K562 (cell line): Measurements from ENCODE around the gene TSGA10. TPM values are rescaled to one million over a fixed set of nuclear protein-coding genes. Genes with fewer than 3 reads are reported as not detected.

Experiments used
- CBFA2T2 ChIP-seq: fragments of 450-650 bp; conservative IDR thresholded peaks from 2 replicates; pipeline ENCODE4 v1.6.1; 2017; ENCODE audit warnings: mild to moderate bottlenecking
- CC2D1A ChIP-seq: fragments of 450-650 bp; IDR thresholded peaks from 2 replicates; pipeline ENCODE4 v1.6.1; 2017; ENCODE audit warnings: mild to moderate bottlenecking
- DPF2 ChIP-seq: fragments of 450-650 bp; IDR thresholded peaks from 2 replicates; pipeline ENCODE4 v1.6.1; 2016
- E2F3 ChIP-seq: fragments of 250-450 bp; sonication (Bioruptor Pico); IDR thresholded peaks from 2 replicates; pipeline ENCODE4 v1.4.0; 2020; ENCODE audit warnings: mild to moderate bottlenecking
- ERF ChIP-seq: fragments of 450-650 bp; formaldehyde crosslinking; IDR thresholded peaks from 2 replicates; pipeline ENCODE4 v1.4.0; 2020; ENCODE audit warnings: mild to moderate bottlenecking, mixed read lengths
- KLF16 ChIP-seq: IDR thresholded peaks from 2 replicates; pipeline ENCODE4 v1.6.1; 2016; ENCODE audit warnings: antibody characterized with exemption
- MED1 ChIP-seq: sonication (generic); formaldehyde crosslinking; IDR thresholded peaks from 2 replicates; pipeline ENCODE4 v1.8.1; 2023; ENCODE audit warnings: missing genetic modification reagents, borderline replicate concordance
- PHB ChIP-seq: fragments of 250-450 bp; sonication (Bioruptor Pico); IDR thresholded peaks from 2 replicates; pipeline ENCODE4 v1.5.0; 2021
- PHF20 ChIP-seq: fragments of 450-650 bp; IDR thresholded peaks from 2 replicates; pipeline ENCODE4 v1.6.1; 2018; ENCODE audit not compliant: partially characterized antibody
- SAFB2 ChIP-seq: fragments of 200-400 bp; formaldehyde crosslinking; IDR thresholded peaks from 2 replicates; pipeline ENCODE4 v1.6.1; 2018; ENCODE audit warnings: borderline replicate concordance, low read length, low read depth, moderate library complexity; ENCODE audit not compliant: severe bottlenecking
- SIN3A ChIP-seq, 2 experiments: fragments of 150-350 bp in 1 of 2; IDR thresholded peaks; 2 replicates each; pipeline ENCODE4 v1.6.1; 2011 to 2016; ENCODE audit warnings: borderline replicate concordance in 2 of 2, low read depth in 2 of 2, low read length in 2 of 2, mild to moderate bottlenecking in 2 of 2, moderate library complexity in 2 of 2; ENCODE audit not compliant: control insufficient read depth in 1 of 2
- TSC22D4 ChIP-seq: fragments of 450-650 bp; IDR thresholded peaks from 2 replicates; pipeline ENCODE4 v1.6.1; 2016; ENCODE audit warnings: missing genetic modification characterization, missing biosample characterization, control low read depth
- ZNF217 ChIP-seq: sonication (generic); formaldehyde crosslinking; IDR thresholded peaks from 2 replicates; pipeline ENCODE4 v1.8.0; 2022; ENCODE audit warnings: mild to moderate bottlenecking, missing genetic modification reagents
- ZNF668 ChIP-seq: fragments of 250-450 bp; sonication (Bioruptor Pico); IDR thresholded peaks from 2 replicates; pipeline ENCODE4 v1.8.0; 2022; ENCODE audit warnings: mild to moderate bottlenecking, inconsistent platforms
- ZNF77 ChIP-seq: fragments of 250-450 bp; sonication (Bioruptor Pico); IDR thresholded peaks from 2 replicates; pipeline ENCODE4 v1.5.0; 2020
- polyA plus RNA-seq, 8 experiments: library from polyadenylated mRNA; depleted of rRNA in 4 of 8; stranded (reverse) in 5 of 8; unstranded in 3 of 8; fragments of >200 nt; fragmentation: Nextera tagmentation in 2 of 8; fragmentation: Illumina TruSeq in 1 of 8; extraction: Ambion mirVana in 2 of 8; extraction: Trizol in 1 of 8; gene quantifications; 2 replicates each; pipeline versions ENCODE4 v1.2.1 to v1.2.3, GENCODE V29; 2011 to 2014; ENCODE audit warnings: inconsistent platforms in 1 of 8, missing spikeins in 1 of 8
- total RNA-seq, 7 experiments: library from RNA; depleted of rRNA in 6 of 7; stranded (reverse); fragments of >200 nt in 6 of 7; fragmentation: Illumina TruSeq in 2 of 7; extraction: Trizol in 2 of 7; gene quantifications; 2 replicates each; pipeline versions ENCODE4 v1.2.1 to v1.2.3, GENCODE V29; 2011 to 2021; ENCODE audit warnings: low replicate concordance in 1 of 7
- TF ChIP-seq, protein P1 (sequence below): fragments of 250-450 bp; sonication (Bioruptor Pico); IDR thresholded peaks from 2 replicates; pipeline ENCODE4 v1.8.0; 2022; ENCODE audit warnings: moderate library complexity, mild to moderate bottlenecking, inconsistent platforms
- TF ChIP-seq, protein P2 (sequence below): sonication (generic); IDR thresholded peaks from 2 replicates; pipeline ENCODE4 v1.6.1; 2016
- TF ChIP-seq, protein P3 (sequence below): IDR thresholded peaks from 3 replicates; pipeline ENCODE4 v1.6.1; 2011; ENCODE audit warnings: borderline replicate concordance, mild to moderate bottlenecking, moderate library complexity; ENCODE audit not compliant: insufficient read length; ENCODE audit errors: extremely low read depth
- TF ChIP-seq, protein P4 (sequence below), 3 experiments: fragments of 200-800 bp in 1 of 3; sonication (Bioruptor generic) in 1 of 3; sonication (generic) in 1 of 3; formaldehyde crosslinking in 1 of 3; IDR thresholded peaks; 2 replicates each; pipeline versions ENCODE4 v1.6.1 to v1.8.0; 2016 to 2022; ENCODE audit warnings: mild to moderate bottlenecking in 2 of 3, missing compliant biosample characterization in 2 of 3, missing genetic modification characterization in 2 of 3, missing genetic modification reagents in 1 of 3
- TF ChIP-seq, protein P5 (sequence below): fragments of 450-650 bp; IDR thresholded peaks from 2 replicates; pipeline ENCODE4 v1.6.1; 2017; ENCODE audit warnings: antibody characterized with exemption

Gene TSGA10
- total and polyA plus RNA-seq, 9 of the 15 experiments (the other 6 are each of a cell fraction or from before 2014, with no cell fraction given): 2.1 to 11.3 (median 3.2) TPM

DNA sequence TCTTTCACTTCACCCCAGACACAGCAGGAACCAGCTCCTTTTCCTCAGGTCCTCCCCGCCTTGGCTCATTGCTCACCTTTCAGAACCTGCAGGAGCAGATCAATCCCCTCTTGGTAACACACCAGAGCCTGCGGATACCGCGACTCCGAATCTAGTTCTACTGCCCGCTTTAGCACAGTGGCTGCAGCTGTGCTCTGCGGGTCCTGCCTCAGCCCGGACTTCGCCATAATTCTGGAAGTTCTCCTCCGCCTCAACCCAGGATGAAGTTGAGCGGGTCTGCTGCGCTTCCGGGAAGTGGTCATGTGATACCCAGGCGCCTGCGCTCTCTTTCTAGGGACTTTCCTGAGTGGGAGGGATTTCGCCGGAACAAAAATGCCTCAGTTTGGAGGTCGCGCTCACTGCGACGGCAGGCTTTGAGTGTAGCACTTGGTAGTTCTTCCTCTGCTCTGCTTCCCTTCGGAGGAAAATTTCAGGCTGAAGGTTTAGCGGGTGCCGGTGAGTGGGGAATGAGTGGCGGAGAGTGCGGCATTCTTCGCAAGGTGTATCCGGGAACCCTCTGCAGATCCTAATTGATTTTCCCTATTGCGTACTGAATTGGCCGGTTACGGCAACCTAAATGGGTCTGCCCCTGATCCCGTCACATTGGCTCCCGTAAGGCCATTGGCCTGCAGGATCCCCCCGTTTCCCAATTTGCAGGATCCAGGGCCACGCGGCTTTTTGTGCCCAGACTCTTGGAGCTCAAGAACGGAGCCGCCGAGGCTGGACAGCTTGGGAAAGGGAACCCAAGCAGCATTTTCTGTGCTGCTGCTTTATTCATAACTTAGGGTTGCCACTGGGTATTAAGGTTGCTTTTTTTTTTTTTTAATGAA, 26.2 kb upstream of the TSGA10 start, which contains the start of the genes MITD1 and MRPL30 (continued):
- TF ChIP-seq, protein P1, sequence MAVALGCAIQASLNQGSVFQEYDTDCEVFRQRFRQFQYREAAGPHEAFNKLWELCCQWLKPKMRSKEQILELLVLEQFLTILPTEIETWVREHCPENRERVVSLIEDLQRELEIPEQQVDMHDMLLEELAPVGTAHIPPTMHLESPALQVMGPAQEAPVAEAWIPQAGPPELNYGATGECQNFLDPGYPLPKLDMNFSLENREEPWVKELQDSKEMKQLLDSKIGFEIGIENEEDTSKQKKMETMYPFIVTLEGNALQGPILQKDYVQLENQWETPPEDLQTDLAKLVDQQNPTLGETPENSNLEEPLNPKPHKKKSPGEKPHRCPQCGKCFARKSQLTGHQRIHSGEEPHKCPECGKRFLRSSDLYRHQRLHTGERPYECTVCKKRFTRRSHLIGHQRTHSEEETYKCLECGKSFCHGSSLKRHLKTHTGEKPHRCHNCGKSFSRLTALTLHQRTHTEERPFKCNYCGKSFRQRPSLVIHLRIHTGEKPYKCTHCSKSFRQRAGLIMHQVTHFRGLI (CRISPR knock-in tag): no peak
- TF ChIP-seq TSC22D4 (tag) (no peak), ERF (CRISPR knock-in tag) (no peak), CBFA2T2 (peak; percentile 70), SIN3A (IDR thresholded peaks at IDR 0.05; ENCODE audit: borderline replicate concordance in 2 of 2, control insufficient read depth in 1 of 2, low read depth in 2 of 2, low read length in 2 of 2) (peak; percentile 92 to 96), E2F3 (CRISPR knock-in tag) (no peak), SAFB2 (no peak), CC2D1A (no peak), PHB (CRISPR knock-in tag) (no peak), PHF20 (peak; percentile 97), MED1 (no peak), ZNF77 (CRISPR knock-in tag) (no peak), ZNF217 (CRISPR knock-in tag) (no peak), DPF2 (no peak), ZNF668 (CRISPR knock-in tag) (no peak), KLF16 (no peak)
- TF ChIP-seq, protein P2, sequence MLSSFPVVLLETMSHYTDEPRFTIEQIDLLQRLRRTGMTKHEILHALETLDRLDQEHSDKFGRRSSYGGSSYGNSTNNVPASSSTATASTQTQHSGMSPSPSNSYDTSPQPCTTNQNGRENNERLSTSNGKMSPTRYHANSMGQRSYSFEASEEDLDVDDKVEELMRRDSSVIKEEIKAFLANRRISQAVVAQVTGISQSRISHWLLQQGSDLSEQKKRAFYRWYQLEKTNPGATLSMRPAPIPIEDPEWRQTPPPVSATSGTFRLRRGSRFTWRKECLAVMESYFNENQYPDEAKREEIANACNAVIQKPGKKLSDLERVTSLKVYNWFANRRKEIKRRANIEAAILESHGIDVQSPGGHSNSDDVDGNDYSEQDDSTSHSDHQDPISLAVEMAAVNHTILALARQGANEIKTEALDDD: no peak
- TF ChIP-seq, protein P3, sequence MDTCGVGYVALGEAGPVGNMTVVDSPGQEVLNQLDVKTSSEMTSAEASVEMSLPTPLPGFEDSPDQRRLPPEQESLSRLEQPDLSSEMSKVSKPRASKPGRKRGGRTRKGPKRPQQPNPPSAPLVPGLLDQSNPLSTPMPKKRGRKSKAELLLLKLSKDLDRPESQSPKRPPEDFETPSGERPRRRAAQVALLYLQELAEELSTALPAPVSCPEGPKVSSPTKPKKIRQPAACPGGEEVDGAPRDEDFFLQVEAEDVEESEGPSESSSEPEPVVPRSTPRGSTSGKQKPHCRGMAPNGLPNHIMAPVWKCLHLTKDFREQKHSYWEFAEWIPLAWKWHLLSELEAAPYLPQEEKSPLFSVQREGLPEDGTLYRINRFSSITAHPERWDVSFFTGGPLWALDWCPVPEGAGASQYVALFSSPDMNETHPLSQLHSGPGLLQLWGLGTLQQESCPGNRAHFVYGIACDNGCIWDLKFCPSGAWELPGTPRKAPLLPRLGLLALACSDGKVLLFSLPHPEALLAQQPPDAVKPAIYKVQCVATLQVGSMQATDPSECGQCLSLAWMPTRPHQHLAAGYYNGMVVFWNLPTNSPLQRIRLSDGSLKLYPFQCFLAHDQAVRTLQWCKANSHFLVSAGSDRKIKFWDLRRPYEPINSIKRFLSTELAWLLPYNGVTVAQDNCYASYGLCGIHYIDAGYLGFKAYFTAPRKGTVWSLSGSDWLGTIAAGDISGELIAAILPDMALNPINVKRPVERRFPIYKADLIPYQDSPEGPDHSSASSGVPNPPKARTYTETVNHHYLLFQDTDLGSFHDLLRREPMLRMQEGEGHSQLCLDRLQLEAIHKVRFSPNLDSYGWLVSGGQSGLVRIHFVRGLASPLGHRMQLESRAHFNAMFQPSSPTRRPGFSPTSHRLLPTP: no peak
- TF ChIP-seq, protein P4, sequence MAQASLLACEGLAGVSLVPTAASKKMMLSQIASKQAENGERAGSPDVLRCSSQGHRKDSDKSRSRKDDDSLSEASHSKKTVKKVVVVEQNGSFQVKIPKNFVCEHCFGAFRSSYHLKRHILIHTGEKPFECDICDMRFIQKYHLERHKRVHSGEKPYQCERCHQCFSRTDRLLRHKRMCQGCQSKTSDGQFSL (CRISPR knock-in tag; IDR thresholded peaks at IDR 0.05): no peak
- TF ChIP-seq, protein P4 (tag; IDR thresholded peaks at IDR 0.05): no peak
- TF ChIP-seq, protein P5, sequence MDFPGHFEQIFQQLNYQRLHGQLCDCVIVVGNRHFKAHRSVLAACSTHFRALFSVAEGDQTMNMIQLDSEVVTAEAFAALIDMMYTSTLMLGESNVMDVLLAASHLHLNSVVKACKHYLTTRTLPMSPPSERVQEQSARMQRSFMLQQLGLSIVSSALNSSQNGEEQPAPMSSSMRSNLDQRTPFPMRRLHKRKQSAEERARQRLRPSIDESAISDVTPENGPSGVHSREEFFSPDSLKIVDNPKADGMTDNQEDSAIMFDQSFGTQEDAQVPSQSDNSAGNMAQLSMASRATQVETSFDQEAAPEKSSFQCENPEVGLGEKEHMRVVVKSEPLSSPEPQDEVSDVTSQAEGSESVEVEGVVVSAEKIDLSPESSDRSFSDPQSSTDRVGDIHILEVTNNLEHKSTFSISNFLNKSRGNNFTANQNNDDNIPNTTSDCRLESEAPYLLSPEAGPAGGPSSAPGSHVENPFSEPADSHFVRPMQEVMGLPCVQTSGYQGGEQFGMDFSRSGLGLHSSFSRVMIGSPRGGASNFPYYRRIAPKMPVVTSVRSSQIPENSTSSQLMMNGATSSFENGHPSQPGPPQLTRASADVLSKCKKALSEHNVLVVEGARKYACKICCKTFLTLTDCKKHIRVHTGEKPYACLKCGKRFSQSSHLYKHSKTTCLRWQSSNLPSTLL: no peak
